Activated naive CD8-positive, alpha-beta T cell treated with anti-CD3 and anti-CD28 coated beads, Interleukin-2, amount 50 U/mL, for 24 hours (primary cell): ENCODE results near the gene TACC3.
"Not testable (repeated sequence)": the region's sequence is repeated elsewhere in the genome, so short reads cannot be mapped to it uniquely, and the experiment has no call there.

Experiments
- ATAC-seq: fragments of 150-1000 bp; cut with Tn5 transposase; one replicate; pipeline ENCODE4 v1.10.0; 2021
- DNase-seq: peaks from one replicate; pipeline ENCODE4 v3.0.0; 2021
- H3K27ac Mint-ChIP-seq: one replicate; pipeline ENCODE4 v1.8.0; 2021; ENCODE audit warnings: mild to moderate bottlenecking, mixed read lengths
- H3K27me3 Mint-ChIP-seq: one replicate; pipeline ENCODE4 v1.8.0; 2021; ENCODE audit warnings: mixed read lengths
- H3K36me3 Mint-ChIP-seq: one replicate; pipeline ENCODE4 v1.8.0; 2021; ENCODE audit warnings: low read depth, mixed read lengths
- H3K4me1 Mint-ChIP-seq: one replicate; pipeline ENCODE4 v1.8.0; 2021; ENCODE audit warnings: mixed read lengths
- H3K4me3 Mint-ChIP-seq: one replicate; pipeline ENCODE4 v1.8.0; 2021; ENCODE audit warnings: mild to moderate bottlenecking, moderate library complexity, mixed read lengths
- H3K9me3 Mint-ChIP-seq: one replicate; pipeline ENCODE4 v1.8.0; 2021; ENCODE audit warnings: mixed read lengths

The TACC3 gene

DNA sequence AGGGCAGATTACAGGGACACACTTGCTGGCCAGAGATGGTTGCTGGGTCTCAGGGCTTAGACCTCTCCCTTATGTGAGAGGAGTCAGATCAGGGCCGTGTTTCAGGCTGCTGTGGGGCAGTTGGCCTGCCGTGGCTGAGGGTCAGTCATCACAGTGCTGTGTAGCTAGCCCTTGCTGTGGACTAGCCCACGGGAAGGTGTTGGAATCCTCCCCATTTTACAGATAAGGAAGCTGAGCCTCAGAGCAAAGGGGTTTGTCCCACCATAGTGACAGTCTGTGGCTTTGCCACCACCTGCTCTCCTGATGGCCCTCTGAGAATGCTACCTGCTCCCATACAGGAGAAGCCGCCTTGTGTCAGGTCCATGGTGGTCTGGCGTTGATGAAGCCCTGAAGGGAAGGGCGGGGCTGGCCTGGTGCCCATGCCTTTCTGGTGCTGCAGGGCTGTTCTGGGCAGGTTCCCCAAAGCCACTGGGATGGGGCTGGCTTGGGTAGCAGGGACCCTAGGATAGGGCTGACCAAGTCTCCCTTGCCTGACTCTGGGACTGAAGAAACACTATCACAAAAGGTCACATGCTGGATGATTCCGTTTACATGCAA, 34.8 kb upstream of the TACC3 start:
- no peaks in the 10 kb centered on the region for H3K9me3 Mint-ChIP-seq
- H3K27ac Mint-ChIP-seq: no peak overlapping the region
- peaks cover 3% of the 10 kb centered on the region for H3K27me3 Mint-ChIP-seq
- peaks cover 11% of the 10 kb centered on the region for H3K4me1 Mint-ChIP-seq
- ATAC-seq (no peak), DNase-seq (no peak)
- peaks cover 18% of the 10 kb centered on the region for H3K36me3 Mint-ChIP-seq
- H3K4me3 Mint-ChIP-seq: no peak overlapping the region

DNA sequence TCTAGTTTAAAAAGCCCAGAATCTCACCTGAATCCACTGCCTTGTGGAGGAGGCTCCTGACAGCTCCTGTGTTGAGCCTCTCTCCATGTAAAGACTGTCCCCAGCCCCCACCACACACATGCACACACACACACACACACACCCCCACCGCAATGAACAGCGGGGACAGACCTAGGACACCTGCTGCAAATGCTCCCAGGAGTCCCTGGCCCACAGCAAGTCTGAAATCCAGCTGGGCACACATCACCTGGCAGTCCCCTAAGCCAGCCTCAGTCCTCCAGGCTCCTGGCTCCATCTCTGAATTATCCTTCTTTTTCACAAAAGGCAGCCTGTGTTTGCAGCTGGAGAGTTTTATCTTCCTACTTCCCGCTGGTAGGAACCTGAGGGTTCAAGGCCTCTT, 30.6 kb upstream of the TACC3 start:
- Mint-ChIP-seq H3K4me1 (peaks cover 2% of the 10 kb centered on the region), H3K27me3 (no peaks in the 10 kb centered on the region), H3K9me3 (no peaks in the 10 kb centered on the region), H3K36me3 (peaks cover 53% of the 10 kb centered on the region), H3K4me3 (no peak overlapping the region), H3K27ac (no peak overlapping the region)
- DNase-seq (no peak), ATAC-seq (no peak)

- H3K4me1 Mint-ChIP-seq: peaks cover 2% of the 10 kb centered on the region
- peaks cover 55% of the 10 kb centered on the region for H3K36me3 Mint-ChIP-seq
- DNase-seq (no peak), ATAC-seq (no peak)
- no peaks in the 10 kb centered on the region for H3K9me3 Mint-ChIP-seq
- no peaks in the 10 kb centered on the region for H3K27me3 Mint-ChIP-seq
- H3K4me3 Mint-ChIP-seq: no peak overlapping the region
- H3K27ac Mint-ChIP-seq: no peak overlapping the region
These were observed 29.5 kb upstream of the TACC3 start for GRCh38 chr4:1691737-1692373.

DNA sequence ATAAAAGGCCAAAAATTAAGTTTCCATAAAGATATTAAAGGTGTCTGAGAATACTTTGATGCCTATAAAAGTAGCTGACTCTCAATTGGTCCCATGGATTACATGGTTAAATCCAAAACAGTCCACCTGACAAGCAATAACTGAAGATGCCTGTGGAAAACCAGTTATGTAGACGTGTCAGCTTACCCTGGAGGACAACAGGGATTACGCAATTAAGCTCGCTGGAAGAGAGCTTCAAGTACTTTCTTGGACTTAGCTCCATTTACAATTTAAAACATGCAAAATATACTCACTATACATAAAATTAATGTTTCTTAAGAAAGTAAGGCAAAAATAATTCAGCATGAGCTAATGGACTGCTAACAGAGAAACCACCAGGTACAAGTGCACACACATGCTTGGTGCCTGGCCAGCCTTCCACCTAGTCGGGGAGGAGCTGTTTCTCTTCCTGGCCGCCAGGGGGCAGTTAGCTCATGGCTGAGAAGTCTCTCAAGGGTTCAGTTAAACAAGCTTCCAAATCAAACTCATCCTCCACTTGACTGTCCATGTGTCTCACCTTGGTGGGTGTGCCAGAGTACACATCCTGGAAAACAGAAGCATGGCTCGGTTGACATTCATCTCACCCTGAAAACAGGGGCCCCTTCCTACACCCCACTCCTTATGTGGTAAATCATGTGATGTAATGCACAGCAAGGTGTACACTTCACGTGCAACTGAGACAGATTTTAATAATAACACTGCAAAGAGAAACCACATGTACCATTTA, 28.0 kb upstream of the TACC3 start:
- H3K4me3 Mint-ChIP-seq: no peak overlapping the region
- H3K27ac Mint-ChIP-seq: peak overlapping the region; percentile 10
- H3K9me3 Mint-ChIP-seq: no peaks in the 10 kb centered on the region
- ATAC-seq (peak; percentile 86), DNase-seq (peak; percentile 75)
- H3K4me1 Mint-ChIP-seq: peaks cover 2% of the 10 kb centered on the region
- peaks cover 61% of the 10 kb centered on the region for H3K36me3 Mint-ChIP-seq
- H3K27me3 Mint-ChIP-seq: no peaks in the 10 kb centered on the region

GRCh38 chr4:1695913-1696312, 25.4 kb upstream of the TACC3 start:
- peaks cover 68% of the 10 kb centered on the region for H3K36me3 Mint-ChIP-seq
- peak overlapping the region; percentile 43 for H3K27ac Mint-ChIP-seq
- DNase-seq: no peak
- H3K4me1 Mint-ChIP-seq: peaks cover 2% of the 10 kb centered on the region
- no peak for ATAC-seq
- H3K4me3 Mint-ChIP-seq: no peak overlapping the region
- H3K9me3 Mint-ChIP-seq: no peaks in the 10 kb centered on the region
- H3K27me3 Mint-ChIP-seq: no peaks in the 10 kb centered on the region

GRCh38 chr4:1701671-1702070, 19.6 kb upstream of the TACC3 start:
- DNase-seq, H3K27me3 Mint-ChIP-seq, H3K4me3 Mint-ChIP-seq, H3K9me3 Mint-ChIP-seq, ATAC-seq: not testable (repeated sequence)
- H3K4me1 Mint-ChIP-seq: peaks cover 36% of the 10 kb centered on the region
- H3K36me3 Mint-ChIP-seq: peaks cover 71% of the 10 kb centered on the region
- H3K27ac Mint-ChIP-seq: peak overlapping the region; percentile 15

DNA sequence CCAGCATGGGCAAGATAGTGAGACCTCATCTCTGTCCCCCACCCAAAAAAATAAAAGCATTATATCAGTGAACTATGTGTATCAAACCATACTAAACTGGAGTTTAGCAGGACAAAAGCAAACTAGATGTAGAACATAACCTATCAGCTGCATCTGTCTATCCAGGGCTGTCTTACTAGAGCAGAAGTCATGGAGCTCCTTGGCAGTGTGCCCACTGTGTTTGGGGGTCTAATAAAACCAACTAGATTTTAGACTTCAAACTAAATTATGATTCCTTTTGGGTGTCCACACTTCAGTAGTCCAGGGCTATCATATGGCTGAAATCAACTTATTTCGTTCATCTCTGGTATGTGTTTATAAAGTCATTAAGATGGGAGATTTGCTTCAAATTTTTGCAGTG, 17.5 kb upstream of the TACC3 start:
- peaks cover 48% of the 10 kb centered on the region for H3K4me1 Mint-ChIP-seq
- no peaks in the 10 kb centered on the region for H3K27me3 Mint-ChIP-seq
- H3K4me3 Mint-ChIP-seq: no peak overlapping the region
- H3K9me3 Mint-ChIP-seq: no peaks in the 10 kb centered on the region
- peaks cover 75% of the 10 kb centered on the region for H3K36me3 Mint-ChIP-seq
- peak overlapping the region; percentile 29 for H3K27ac Mint-ChIP-seq
- DNase-seq (no peak), ATAC-seq (no peak)

DNA sequence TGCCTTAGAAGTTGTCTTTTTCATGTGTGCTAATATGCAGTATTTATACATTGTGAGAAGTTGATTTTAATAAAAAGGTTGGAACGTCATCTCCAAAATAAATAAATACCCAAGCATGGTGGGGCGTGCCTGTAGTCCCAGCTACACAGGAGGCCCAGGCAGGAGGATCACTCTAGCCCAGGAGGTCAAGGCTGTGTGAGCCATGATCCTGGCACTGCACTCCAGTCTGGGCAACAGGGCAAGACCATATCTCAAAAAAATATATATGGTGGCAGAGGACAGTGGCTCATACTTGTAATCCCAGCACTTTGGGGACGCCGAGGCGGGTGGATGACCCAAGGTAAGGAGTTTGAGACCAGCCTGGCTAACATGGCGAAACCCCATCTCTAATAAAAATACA, 15.6 kb upstream of the TACC3 start:
- H3K9me3 Mint-ChIP-seq: no peaks in the 10 kb centered on the region
- DNase-seq (no peak), ATAC-seq (no peak)
- H3K27me3 Mint-ChIP-seq: no peaks in the 10 kb centered on the region
- H3K27ac Mint-ChIP-seq: no peak overlapping the region
- H3K36me3 Mint-ChIP-seq: peaks cover 78% of the 10 kb centered on the region
- H3K4me3 Mint-ChIP-seq: no peak overlapping the region
- peaks cover 67% of the 10 kb centered on the region for H3K4me1 Mint-ChIP-seq

GRCh38 chr4:1706358-1706757, 15.0 kb upstream of the TACC3 start:
- H3K4me3 Mint-ChIP-seq: no peak overlapping the region
- H3K36me3 Mint-ChIP-seq: peaks cover 80% of the 10 kb centered on the region

DNA sequence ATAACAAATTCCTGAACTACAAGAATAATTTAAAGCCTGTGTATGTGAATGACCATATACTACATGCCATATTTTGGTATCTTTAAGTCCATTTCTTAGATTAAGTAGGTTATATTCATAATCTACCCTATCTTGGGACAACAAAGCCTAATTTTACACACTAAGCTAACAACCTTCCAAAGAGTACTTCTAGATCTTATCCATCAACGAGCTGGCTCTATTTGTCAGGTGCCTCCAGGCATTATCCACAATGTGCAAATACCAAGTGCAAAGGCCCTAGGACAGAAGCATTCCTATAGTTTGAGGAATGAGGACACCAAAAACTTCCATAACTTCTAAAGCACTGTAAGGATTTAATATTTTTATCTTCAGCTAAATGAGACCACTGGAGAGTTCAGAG, 12.7 kb upstream of the TACC3 start:
- peaks cover 68% of the 10 kb centered on the region for H3K4me1 Mint-ChIP-seq
- DNase-seq: no peak
- H3K9me3 Mint-ChIP-seq: no peaks in the 10 kb centered on the region
- peak overlapping the region; percentile 98 for H3K4me3 Mint-ChIP-seq
- H3K36me3 Mint-ChIP-seq: peaks cover 70% of the 10 kb centered on the region
- H3K27me3 Mint-ChIP-seq: no peaks in the 10 kb centered on the region
- no peak for ATAC-seq
- no peak overlapping the region for H3K27ac Mint-ChIP-seq

More at GRCh38 chr4:1706358-1706757, 15.0 kb upstream of the TACC3 start:
- DNase-seq (no peak), ATAC-seq (no peak)
- Mint-ChIP-seq H3K27me3 (no peaks in the 10 kb centered on the region), H3K27ac (no peak overlapping the region), H3K4me1 (peaks cover 73% of the 10 kb centered on the region), H3K9me3 (no peaks in the 10 kb centered on the region)

- peaks cover 71% of the 10 kb centered on the region for H3K4me1 Mint-ChIP-seq
- H3K4me3 Mint-ChIP-seq: peak overlapping the region; percentile 98
- H3K36me3 Mint-ChIP-seq: peaks cover 62% of the 10 kb centered on the region
- no peaks in the 10 kb centered on the region for H3K9me3 Mint-ChIP-seq
- H3K27ac Mint-ChIP-seq: peak overlapping the region; percentile 93
- no peak for ATAC-seq
- no peaks in the 10 kb centered on the region for H3K27me3 Mint-ChIP-seq
- DNase-seq: no peak
These were observed 10.2 kb upstream of the TACC3 start for GRCh38 chr4:1711055-1711570.

DNA sequence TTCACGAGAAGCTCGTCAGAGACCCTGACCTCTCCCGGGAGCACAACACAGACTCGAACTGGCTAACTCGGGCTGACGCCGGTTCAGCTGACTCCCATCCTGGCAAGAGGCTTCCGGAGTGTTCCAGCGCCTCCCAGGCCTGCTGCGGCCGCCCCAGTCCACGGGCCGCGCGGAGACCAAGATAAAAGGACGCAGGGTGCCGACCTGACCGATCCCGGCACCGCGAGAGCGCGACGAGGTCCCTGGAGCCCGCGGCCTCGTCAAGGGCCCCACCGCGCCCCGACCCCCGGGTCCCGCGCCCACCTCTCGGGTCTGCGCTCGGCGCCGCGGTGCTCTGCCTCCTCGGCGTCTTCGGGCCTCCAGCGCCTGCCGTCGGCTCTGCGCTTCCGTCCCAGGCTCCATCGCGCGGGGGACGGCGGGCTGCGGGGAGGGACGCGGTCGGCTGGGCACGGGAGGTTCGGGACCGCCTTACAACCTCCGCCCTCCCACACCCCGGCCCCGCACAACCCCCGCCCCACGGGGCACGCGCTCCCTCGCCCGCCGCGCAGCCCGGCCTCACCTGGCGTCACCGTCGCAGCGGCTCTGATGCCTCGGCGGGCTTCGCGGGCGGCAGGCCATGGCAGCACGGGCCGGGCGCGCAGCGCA, 9.6 kb upstream of the TACC3 start:
- H3K9me3 Mint-ChIP-seq: no peaks in the 10 kb centered on the region
- no peaks in the 10 kb centered on the region for H3K27me3 Mint-ChIP-seq
- peak; percentile 39 for DNase-seq
- peaks cover 68% of the 10 kb centered on the region for H3K4me1 Mint-ChIP-seq
- peak overlapping the region; percentile 98 for H3K4me3 Mint-ChIP-seq
- ATAC-seq: no peak
- H3K36me3 Mint-ChIP-seq: peaks cover 58% of the 10 kb centered on the region
- H3K27ac Mint-ChIP-seq: peak overlapping the region; percentile 93

DNA sequence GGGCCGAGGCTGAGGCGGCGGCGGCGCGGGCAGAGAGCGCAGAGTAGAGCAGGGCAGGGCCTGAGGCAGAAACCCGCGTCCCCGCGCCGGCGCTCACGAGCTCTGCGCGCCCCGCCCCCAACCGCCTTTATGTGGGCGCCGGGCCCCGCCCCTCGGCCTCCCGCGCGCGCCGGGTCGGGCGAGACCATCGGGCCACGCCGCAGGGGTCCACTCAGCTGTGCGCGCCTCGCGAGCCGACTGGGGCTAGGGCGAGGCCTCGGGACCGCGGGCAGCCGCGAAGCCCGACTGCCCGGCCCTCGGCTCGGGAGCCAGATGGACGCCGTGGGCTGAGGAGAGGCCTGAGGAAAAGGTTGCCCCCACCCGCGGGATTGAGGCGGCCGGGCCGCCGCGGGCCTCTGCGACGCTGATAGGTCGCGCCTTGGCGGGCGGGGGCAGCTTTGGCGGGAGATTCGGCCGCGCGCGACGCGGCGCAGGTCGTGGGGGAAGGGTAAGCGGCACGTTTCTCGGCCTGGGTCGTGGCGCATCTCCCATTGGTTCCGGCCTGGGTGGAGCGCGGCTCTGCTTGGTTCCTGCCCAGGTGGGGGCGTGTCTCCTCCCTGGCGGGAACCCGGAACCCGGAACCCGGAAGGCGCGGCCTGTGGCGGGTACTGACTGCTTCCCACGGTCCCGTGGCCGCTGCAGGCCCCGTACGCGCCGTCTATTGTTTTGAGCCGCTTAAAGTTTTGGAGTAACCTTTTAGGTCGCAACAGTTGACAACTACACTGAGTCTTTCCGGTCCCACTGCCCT, 8.9 kb upstream of the TACC3 start, which contains the start of gene SLBP:
TSS of gene SLBP (minus strand) at position 104 of the 787 bp plus-strand sequence. CDS start 131 bp downstream, outside the sequence.
- ATAC-seq (peak; percentile 90), DNase-seq (peak; percentile 99)
- H3K27me3 Mint-ChIP-seq: no peaks in the 10 kb centered on the region
- H3K4me3 Mint-ChIP-seq: peak within 1 kb of the TSS; percentile 98
- H3K27ac Mint-ChIP-seq: peak within 1 kb of the TSS; percentile 94
- peaks cover 57% of the 10 kb centered on the region for H3K36me3 Mint-ChIP-seq
- no peaks in the 10 kb centered on the region for H3K9me3 Mint-ChIP-seq
- peaks cover 68% of the 10 kb centered on the region for H3K4me1 Mint-ChIP-seq
